Mammary epithelial cell (primary cell): Measurements from ENCODE around the gene EPHA6.

ENCODE experiments used
- CTCF ChIP-seq, 2 donors: IDR thresholded peaks in 1 of 2; conservative IDR thresholded peaks in 1 of 2; 2 replicates each; pipeline ENCODE4 v1.5.1; 2011 to 2012; ENCODE audit warnings: inconsistent platforms in 2 of 2, low read length in 2 of 2, mild to moderate bottlenecking in 2 of 2, control low read depth in 1 of 2, low read depth in 1 of 2; ENCODE audit not compliant: insufficient read depth in 1 of 2; ENCODE audit errors: extremely low read depth in 1 of 2
- EZH2 ChIP-seq: IDR thresholded peaks from 2 replicates; pipeline ENCODE4 v1.6.1; 2012; ENCODE audit warnings: low read length, inconsistent platforms, borderline replicate concordance

GRCh38 chr3:97497138-97497537 is 682.7 kb downstream of the EPHA6 start:
- TF ChIP-seq CTCF (conservative IDR thresholded peaks at IDR 0.05 in 1 of 2, IDR thresholded peaks at IDR 0.05 in 1 of 2; ENCODE audit: extremely low read depth in 1 of 2, insufficient read depth in 1 of 2, low read depth in 1 of 2, low read length in 2 of 2) (no peak), EZH2 (no peak)
